Liver (tissue), 9 donors: ENCODE data around the gene RGL1. TPM values are rescaled to one million over a fixed set of nuclear protein-coding genes. Genes with fewer than 3 reads are reported as not detected.

Experiments used
- DNase-seq: peaks from one replicate; pipeline ENCODE4 v3.0.0-alpha.2; 2017; ENCODE audit warnings: low spot score
- H3K27ac ChIP-seq, 2 donors: one replicate each; pipeline ENCODE4 v1.7.0; 2013; ENCODE audit warnings: inconsistent platforms in 2 of 2, low read length in 2 of 2, control low read depth in 1 of 2, low read depth in 1 of 2, mild to moderate bottlenecking in 1 of 2
- H3K27me3 ChIP-seq, 4 donors: one replicate each; pipeline versions ENCODE4 v1.6.1 to v1.7.0; 2013; ENCODE audit warnings: low read length in 3 of 4, inconsistent platforms in 1 of 4, mild to moderate bottlenecking in 1 of 4, moderate library complexity in 1 of 4; ENCODE audit not compliant: control insufficient read depth in 4 of 4, insufficient read depth in 4 of 4
- H3K36me3 ChIP-seq, 4 donors: one replicate each; pipeline versions ENCODE4 v1.6.1 to v1.7.0; 2013; ENCODE audit warnings: low read length in 3 of 4, mild to moderate bottlenecking in 3 of 4, low read depth in 1 of 4, moderate library complexity in 1 of 4; ENCODE audit not compliant: control insufficient read depth in 4 of 4, insufficient read depth in 3 of 4
- H3K4me1 ChIP-seq, 4 donors: one replicate each; pipeline versions ENCODE4 v1.6.1 to v1.7.0; 2013; ENCODE audit warnings: low read length in 3 of 4, mild to moderate bottlenecking in 3 of 4, moderate library complexity in 1 of 4; ENCODE audit not compliant: control insufficient read depth in 4 of 4, insufficient read depth in 4 of 4
- H3K4me3 ChIP-seq, 3 donors: one replicate each; pipeline versions ENCODE4 v1.6.1 to v1.7.0; 2013; ENCODE audit warnings: low read length in 3 of 3, control low read depth in 1 of 3, low read depth in 1 of 3, mild to moderate bottlenecking in 1 of 3
- H3K9ac ChIP-seq, 2 donors: one replicate each; pipeline ENCODE4 v1.7.0; 2013; ENCODE audit warnings: low read length in 2 of 2, mild to moderate bottlenecking in 2 of 2, moderate library complexity in 2 of 2, control low read depth in 1 of 2, low read depth in 1 of 2
- H3K9me3 ChIP-seq, 4 donors: one replicate each; pipeline versions ENCODE4 v1.6.1 to v1.7.0; 2013; ENCODE audit warnings: low read length in 3 of 4; ENCODE audit not compliant: control insufficient read depth in 4 of 4
- ATF3 ChIP-seq: IDR thresholded peaks from 2 replicates; pipeline ENCODE4 v1.6.1; 2016; ENCODE audit warnings: antibody characterized with exemption
- FOXA1 ChIP-seq: IDR thresholded peaks from 2 replicates; pipeline ENCODE4 v1.6.1; 2016; ENCODE audit warnings: antibody characterized with exemption
- FOXA2 ChIP-seq: IDR thresholded peaks from 2 replicates; pipeline ENCODE4 v1.6.1; 2016; ENCODE audit warnings: antibody characterized with exemption
- GABPA ChIP-seq, 2 donors: IDR thresholded peaks in 1 of 2; conservative IDR thresholded peaks in 1 of 2; 2 replicates each; pipeline ENCODE4 v1.6.1; 2016; ENCODE audit warnings: antibody characterized with exemption in 2 of 2, mild to moderate bottlenecking in 1 of 2, moderate library complexity in 1 of 2
- HNF4A ChIP-seq, 2 donors: conservative IDR thresholded peaks; 2 replicates each; pipeline ENCODE4 v1.6.1; 2016; ENCODE audit warnings: antibody characterized with exemption in 2 of 2, mild to moderate bottlenecking in 2 of 2
- HNF4G ChIP-seq: IDR thresholded peaks from 2 replicates; pipeline ENCODE4 v1.6.1; 2016; ENCODE audit warnings: antibody characterized with exemption
- NR2F2 ChIP-seq: IDR thresholded peaks from 2 replicates; pipeline ENCODE4 v1.6.1; 2016; ENCODE audit warnings: antibody characterized with exemption
- RXRA ChIP-seq, 2 donors: IDR thresholded peaks; 2 replicates each; pipeline ENCODE4 v1.6.1; 2017 to 2018; ENCODE audit warnings: antibody characterized with exemption in 2 of 2, mild to moderate bottlenecking in 1 of 2
- SP1 ChIP-seq: IDR thresholded peaks from 2 replicates; pipeline ENCODE4 v1.6.1; 2018; ENCODE audit warnings: antibody characterized with exemption, mild to moderate bottlenecking
- TAF1 ChIP-seq: conservative IDR thresholded peaks from 2 replicates; pipeline ENCODE4 v1.6.1; 2016; ENCODE audit warnings: antibody characterized with exemption, mild to moderate bottlenecking
- YY1 ChIP-seq: IDR thresholded peaks from 2 replicates; pipeline ENCODE4 v1.6.1; 2016; ENCODE audit warnings: antibody characterized with exemption, mild to moderate bottlenecking
- ZBTB33 ChIP-seq: IDR thresholded peaks from 2 replicates; pipeline ENCODE4 v1.6.1; 2016; ENCODE audit warnings: antibody characterized with exemption
- WGBS: extraction: QIAGEN DNeasy Blood & Tissue Kit; methylation state at CpG from one replicate; pipeline ENCODE4 v1.1.7; 2013; 5-methylcytosine and 5-hydroxymethylcytosine counted together
- polyA plus RNA-seq, 2 donors: library from polyadenylated mRNA; stranded (reverse) in 1 of 2; unstranded in 1 of 2; fragments of 200-250 nt in 1 of 2; fragments of >200 nt in 1 of 2; fragmentation: Nextera tagmentation in 1 of 2; extraction: Ambion mirVana in 1 of 2; gene quantifications; one replicate each; pipeline versions ENCODE4 v1.2.1 to v1.2.3, GENCODE V29; 2013 to 2015
- total RNA-seq, 2 donors: library from RNA; depleted of rRNA; stranded (reverse); fragments of >200 nt; gene quantifications; one replicate each; pipeline ENCODE4 v1.2.3, GENCODE V29; 2014
- TF ChIP-seq, protein P1 (sequence below): IDR thresholded peaks from 2 replicates; pipeline ENCODE4 v1.6.1; 2016; ENCODE audit warnings: antibody characterized with exemption
- donor health status: healthy.
- donor health status: healthy.
- donor health status: healthy.
- donor health status: healthy.
- donor health status: healthy.

The RGL1 gene
- total and polyA plus RNA-seq, 4 donors: 3.9 to 15.3 (median 8.9) TPM

GRCh38 chr1:183937611-183938010, 132.7 kb downstream of the RGL1 start (continued):
- TF ChIP-seq HNF4G: no peak
- TF ChIP-seq RXRA (IDR thresholded peaks at IDR 0.05): no peak
- no peak for TF ChIP-seq FOXA2
- TF ChIP-seq, protein P1, sequence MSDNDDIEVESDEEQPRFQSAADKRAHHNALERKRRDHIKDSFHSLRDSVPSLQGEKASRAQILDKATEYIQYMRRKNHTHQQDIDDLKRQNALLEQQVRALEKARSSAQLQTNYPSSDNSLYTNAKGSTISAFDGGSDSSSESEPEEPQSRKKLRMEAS: no peak

GRCh38 chr1:183941001-183941400, 136.1 kb downstream of the RGL1 start:
- no peak for TF ChIP-seq HNF4A (conservative IDR thresholded peaks at IDR 0.05)
- no peak for TF ChIP-seq GABPA (IDR thresholded peaks at IDR 0.05 in 1 of 2, conservative IDR thresholded peaks at IDR 0.05 in 1 of 2)
- TF ChIP-seq NR2F2: no peak
- TF ChIP-seq YY1: no peak
- TF ChIP-seq HNF4G: no peak
- TF ChIP-seq RXRA (IDR thresholded peaks at IDR 0.05): no peak
- no peak for TF ChIP-seq FOXA1
- no peak for TF ChIP-seq TAF1
- TF ChIP-seq ATF3: no peak
- WGBS: 80% methylated on average over 5 of the region's 5 CpGs
- H3K36me3 ChIP-seq: no peaks in the 10 kb centered on the region

GRCh38 chr1:183942933-183943693, 138.2 kb downstream of the RGL1 start:
- Histone ChIP-seq H3K36me3 (no peaks in the 10 kb centered on the region), H3K9me3 (no peaks in the 10 kb centered on the region), H3K27ac (no peak overlapping the region), H3K4me1 (no peaks in the 10 kb centered on the region), H3K4me3 (no peak overlapping the region), H3K27me3 (no peaks in the 10 kb centered on the region), H3K9ac (no peak overlapping the region)
- WGBS: 70% methylated on average over 5 of the region's 5 CpGs
- DNase-seq: no peak
- no peak for TF ChIP-seq ZBTB33
- no peak for TF ChIP-seq SP1
- TF ChIP-seq HNF4G: no peak
- TF ChIP-seq FOXA1: no peak

More at GRCh38 chr1:183941001-183941400, 136.1 kb downstream of the RGL1 start:
- Histone ChIP-seq H3K9ac (no peak overlapping the region), H3K9me3 (no peaks in the 10 kb centered on the region), H3K4me1 (no peaks in the 10 kb centered on the region), H3K4me3 (no peak overlapping the region), H3K27me3 (no peaks in the 10 kb centered on the region), H3K27ac (no peak overlapping the region)
- no peak for DNase-seq
